T-helper 1 cell treated with Interleukin-12 subunit alpha and Interleukin-12 subunit beta and Interleukin-4 antibody, amounts not matched to agents 30 μg/mL and 1 μg/mL, for 36 hours (primary cell): Measurements from ENCODE around the gene COL8A2.

Experiments used
- H3K27ac Mint-ChIP-seq: one replicate; pipeline ENCODE4 v1.8.0; 2021; ENCODE audit warnings: mild to moderate bottlenecking, mixed read lengths
- H3K27me3 Mint-ChIP-seq: one replicate; pipeline ENCODE4 v1.8.0; 2021; ENCODE audit warnings: low read depth, mixed read lengths
- H3K36me3 Mint-ChIP-seq: one replicate; pipeline ENCODE4 v1.8.0; 2021; ENCODE audit warnings: low read depth, mixed read lengths
- H3K4me1 Mint-ChIP-seq: one replicate; pipeline ENCODE4 v1.8.0; 2021; ENCODE audit warnings: low read depth, mixed read lengths
- H3K4me3 Mint-ChIP-seq: one replicate; pipeline ENCODE4 v1.8.0; 2021; ENCODE audit warnings: mild to moderate bottlenecking, moderate library complexity, mixed read lengths
- H3K9me3 Mint-ChIP-seq: one replicate; pipeline ENCODE4 v1.8.0; 2021; ENCODE audit warnings: mixed read lengths

The COL8A2 gene

GRCh38 chr1:36076979-36077573 lies 47.9 kb downstream of the COL8A2 start:
- H3K4me3 Mint-ChIP-seq, result no peak overlapping the region
- peaks cover 13% of the 10 kb centered on the region for H3K27me3 Mint-ChIP-seq
- H3K9me3 Mint-ChIP-seq, result no peaks in the 10 kb centered on the region
- H3K4me1 Mint-ChIP-seq, result peaks cover 1% of the 10 kb centered on the region
- H3K36me3 Mint-ChIP-seq, result no peaks in the 10 kb centered on the region
- no peak overlapping the region for H3K27ac Mint-ChIP-seq

- Mint-ChIP-seq H3K36me3 (no peaks in the 10 kb centered on the region), H3K27me3 (no peaks in the 10 kb centered on the region), H3K4me1 (peaks cover 1% of the 10 kb centered on the region), H3K9me3 (no peaks in the 10 kb centered on the region), H3K4me3 (no peak overlapping the region), H3K27ac (no peak overlapping the region)
These were observed 54.7 kb downstream of the COL8A2 start for GRCh38 chr1:36070349-36070748.

- Mint-ChIP-seq H3K4me1 (no peaks in the 10 kb centered on the region), H3K27me3 (no peaks in the 10 kb centered on the region), H3K4me3 (no peak overlapping the region), H3K27ac (no peak overlapping the region), H3K36me3 (no peaks in the 10 kb centered on the region), H3K9me3 (no peaks in the 10 kb centered on the region)
These were observed 56.2 kb downstream of the COL8A2 start for GRCh38 chr1:36068866-36069265.

GRCh38 chr1:36067871-36068270 lies 57.2 kb downstream of the COL8A2 start:
- no peaks in the 10 kb centered on the region for H3K9me3 Mint-ChIP-seq
- H3K36me3 Mint-ChIP-seq, result no peaks in the 10 kb centered on the region
- H3K4me3 Mint-ChIP-seq, result no peak overlapping the region
- no peaks in the 10 kb centered on the region for H3K4me1 Mint-ChIP-seq
- H3K27ac Mint-ChIP-seq, result no peak overlapping the region
- no peaks in the 10 kb centered on the region for H3K27me3 Mint-ChIP-seq

- no peak overlapping the region for H3K27ac Mint-ChIP-seq
- no peaks in the 10 kb centered on the region for H3K9me3 Mint-ChIP-seq
- no peak overlapping the region for H3K4me3 Mint-ChIP-seq
- H3K4me1 Mint-ChIP-seq, result no peaks in the 10 kb centered on the region
- no peaks in the 10 kb centered on the region for H3K27me3 Mint-ChIP-seq
- no peaks in the 10 kb centered on the region for H3K36me3 Mint-ChIP-seq
These were observed 62.7 kb downstream of the COL8A2 start for GRCh38 chr1:36062315-36062714.

- no peak overlapping the region for H3K27ac Mint-ChIP-seq
- no peaks in the 10 kb centered on the region for H3K4me1 Mint-ChIP-seq
- peaks cover 12% of the 10 kb centered on the region for H3K36me3 Mint-ChIP-seq
- no peak overlapping the region for H3K4me3 Mint-ChIP-seq
- H3K27me3 Mint-ChIP-seq, result no peaks in the 10 kb centered on the region
- H3K9me3 Mint-ChIP-seq, result no peaks in the 10 kb centered on the region
These were observed 69.3 kb downstream of the COL8A2 start for GRCh38 chr1:36055706-36056105.

- H3K9me3 Mint-ChIP-seq, result no peaks in the 10 kb centered on the region
- peaks cover 14% of the 10 kb centered on the region for H3K36me3 Mint-ChIP-seq
- H3K27ac Mint-ChIP-seq, result no peak overlapping the region
- H3K27me3 Mint-ChIP-seq, result no peaks in the 10 kb centered on the region
- no peaks in the 10 kb centered on the region for H3K4me1 Mint-ChIP-seq
- no peak overlapping the region for H3K4me3 Mint-ChIP-seq
These were observed 71.0 kb downstream of the COL8A2 start for GRCh38 chr1:36053978-36054377.

- peaks cover 6% of the 10 kb centered on the region for H3K9me3 Mint-ChIP-seq
- no peaks in the 10 kb centered on the region for H3K4me1 Mint-ChIP-seq
- H3K4me3 Mint-ChIP-seq, result no peak overlapping the region
- no peaks in the 10 kb centered on the region for H3K27me3 Mint-ChIP-seq
- no peak overlapping the region for H3K27ac Mint-ChIP-seq
- peaks cover 24% of the 10 kb centered on the region for H3K36me3 Mint-ChIP-seq
These were observed 73.2 kb downstream of the COL8A2 start for GRCh38 chr1:36051821-36052220.
